ENCODE measurements around the gene MAN1A1.

Gene MAN1A1

GRCh38 chr6:119192200-119192599 lies 157.4 kb downstream of the MAN1A1 start:
- no peak overlapping the region for H3K4me3 ChIP-seq (replicated peaks; ENCODE audit: insufficient read depth, low read length)
- DNase-seq (ENCODE audit: low read depth in 1 of 2, low spot score in 1 of 2), result no peak
- H3K27ac ChIP-seq (replicated peaks), result no peak overlapping the region
- no peaks in the 10 kb centered on the region for H3K27me3 ChIP-seq (ENCODE audit: insufficient read depth, poor library complexity, severe bottlenecking)
- TF ChIP-seq CTCF (IDR thresholded peaks at IDR 0.05; ENCODE audit: insufficient read depth, low read length) (no peak), POLR2AphosphoS5 (IDR thresholded peaks at IDR 0.05; ENCODE audit: low read depth) (no peak), REST (IDR thresholded peaks at IDR 0.05; ENCODE audit: insufficient replicate concordance, low read depth) (no peak), SPI1 (IDR thresholded peaks at IDR 0.05; ENCODE audit: borderline replicate concordance, low read depth) (no peak), GABPA (IDR thresholded peaks at IDR 0.05; ENCODE audit: low read depth) (no peak)

GRCh38 chr6:119190176-119190575 lies 159.4 kb downstream of the MAN1A1 start:
- no peaks in the 10 kb centered on the region for H3K27me3 ChIP-seq (ENCODE audit: insufficient read depth, poor library complexity, severe bottlenecking)
- H3K4me3 ChIP-seq (replicated peaks; ENCODE audit: insufficient read depth, low read length), result no peak overlapping the region
- TF ChIP-seq POLR2AphosphoS5 (IDR thresholded peaks at IDR 0.05; ENCODE audit: low read depth), result no peak
- no peak for TF ChIP-seq CTCF (IDR thresholded peaks at IDR 0.05; ENCODE audit: insufficient read depth, low read length)
- no peak for TF ChIP-seq SPI1 (IDR thresholded peaks at IDR 0.05; ENCODE audit: borderline replicate concordance, low read depth)
- TF ChIP-seq REST (IDR thresholded peaks at IDR 0.05; ENCODE audit: insufficient replicate concordance, low read depth), result no peak
- no peak for TF ChIP-seq GABPA (IDR thresholded peaks at IDR 0.05; ENCODE audit: low read depth)
- no peak for DNase-seq (ENCODE audit: low read depth in 1 of 2, low spot score in 1 of 2)
- H3K27ac ChIP-seq (replicated peaks), result no peak overlapping the region

- Histone ChIP-seq H3K27me3 (ENCODE audit: insufficient read depth, poor library complexity, severe bottlenecking) (no peaks in the 10 kb centered on the region), H3K4me3 (replicated peaks; ENCODE audit: insufficient read depth, low read length) (no peak overlapping the region), H3K27ac (replicated peaks) (no peak overlapping the region)
- TF ChIP-seq SPI1 (IDR thresholded peaks at IDR 0.05; ENCODE audit: borderline replicate concordance, low read depth) (no peak), CTCF (IDR thresholded peaks at IDR 0.05; ENCODE audit: insufficient read depth, low read length) (no peak), POLR2AphosphoS5 (IDR thresholded peaks at IDR 0.05; ENCODE audit: low read depth) (no peak), REST (IDR thresholded peaks at IDR 0.05; ENCODE audit: insufficient replicate concordance, low read depth) (no peak), GABPA (IDR thresholded peaks at IDR 0.05; ENCODE audit: low read depth) (no peak)
- no peak for DNase-seq (ENCODE audit: low read depth in 1 of 2, low spot score in 1 of 2)
Observed at GRCh38 chr6:119189498-119189897, 160.1 kb downstream of the MAN1A1 start.

Measured in HL-60 (cell line).